Tibial nerve (tissue), 4 donors: Measurements from ENCODE around the gene BRI3BP. TPM values are rescaled to one million over a fixed set of nuclear protein-coding genes. Genes with fewer than 3 reads are reported as not detected.

Source experiments
- DNase-seq, 2 donors: peaks; one replicate each; pipeline ENCODE4 v3.0.0-alpha.2; 2019; ENCODE audit warnings: low spot score in 2 of 2
- H3K27ac ChIP-seq, 4 donors: fragments of 200-600 bp; sonication (generic) in 3 of 4; one replicate each; pipeline ENCODE4 v1.5.1; 2017 to 2019; ENCODE audit warnings: mild to moderate bottlenecking in 1 of 4
- H3K27me3 ChIP-seq, 2 donors: fragments of 200-600 bp; sonication (generic) in 1 of 2; one replicate each; pipeline versions ENCODE4 v1.5.1 to v1.6.0; 2017 to 2019
- H3K36me3 ChIP-seq, 3 donors: fragments of 200-600 bp; sonication (generic); one replicate each; pipeline ENCODE4 v1.5.1; 2018 to 2019
- H3K4me1 ChIP-seq, 4 donors: fragments of 200-600 bp; sonication (generic) in 3 of 4; one replicate each; pipeline ENCODE4 v1.5.1; 2017 to 2019
- H3K4me3 ChIP-seq, 4 donors: fragments of 200-600 bp; sonication (generic) in 3 of 4; one replicate each; pipeline ENCODE4 v1.5.1; 2017 to 2019; ENCODE audit warnings: mild to moderate bottlenecking in 1 of 4, moderate library complexity in 1 of 4
- H3K9me3 ChIP-seq, 4 donors: fragments of 200-600 bp; sonication (generic) in 3 of 4; one replicate each; pipeline ENCODE4 v1.5.1; 2017 to 2019
- CTCF ChIP-seq, 5 experiments: fragments of 200-600 bp in 3 of 5; fragments of 450-650 bp in 2 of 5; sonication (generic) in 3 of 5; IDR thresholded peaks; one replicate each; pipeline ENCODE4 v1.5.1; 2016 to 2019; ENCODE audit warnings: antibody characterized with exemption in 5 of 5, mild to moderate bottlenecking in 3 of 5, moderate library complexity in 2 of 5
- EP300 ChIP-seq, 2 donors: sonication (generic); formaldehyde crosslinking; IDR thresholded peaks; one replicate each; pipeline ENCODE4 v1.6.1; 2017; ENCODE audit warnings: antibody characterized with exemption in 2 of 2, mild to moderate bottlenecking in 1 of 2
- POLR2A ChIP-seq, 2 donors: fragments of 450-650 bp; IDR thresholded peaks; one replicate each; pipeline ENCODE4 v1.6.1; 2017; ENCODE audit warnings: antibody characterized with exemption in 2 of 2, mild to moderate bottlenecking in 2 of 2, moderate library complexity in 2 of 2
- WGBS, 2 donors: methylation state at CpG; one replicate each; pipeline ENCODE4 v1.1.5; 2018; 5-methylcytosine and 5-hydroxymethylcytosine counted together
- total RNA-seq, 4 donors: library from RNA; depleted of rRNA; stranded (reverse); fragments of >200 nt; gene quantifications; one replicate each; pipeline ENCODE4 v1.1.0, GENCODE V29; 2016

The BRI3BP gene
- total RNA-seq, 4 donors from 2014 or later = 3.9 to 5.7 (median 4.7) TPM

DNA sequence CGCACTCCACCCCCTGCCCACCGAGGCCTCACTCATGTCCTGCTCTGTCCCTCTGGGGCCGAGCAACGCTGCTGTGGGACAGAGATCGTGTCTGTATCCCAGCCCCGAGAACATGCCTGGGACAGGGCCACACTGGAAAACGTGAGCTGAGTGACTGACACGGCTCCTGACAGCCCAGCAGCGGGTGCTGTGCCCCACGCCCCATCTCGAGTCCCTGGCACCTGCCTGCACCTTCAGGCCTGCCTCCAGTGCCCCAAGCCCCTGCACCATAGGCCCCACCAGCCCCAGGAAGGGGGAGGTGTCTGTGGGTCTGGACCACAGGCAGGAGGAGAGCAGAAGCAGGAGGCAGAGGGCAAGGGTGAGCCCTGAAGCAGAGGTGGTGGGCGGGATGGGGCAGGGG is 44.4 kb upstream of the BRI3BP start:
- 88 to 89% methylated on average over 11 to 12 of the region's 12 CpGs for WGBS, 2 donors
- no peaks in the 10 kb centered on the region for H3K27me3 ChIP-seq
- no peak overlapping the region for H3K27ac ChIP-seq
- no peak for TF ChIP-seq EP300 (IDR thresholded peaks at IDR 0.05)
- no peak for TF ChIP-seq CTCF (IDR thresholded peaks at IDR 0.05)
- TF ChIP-seq POLR2A (IDR thresholded peaks at IDR 0.05) = no peak
- no peaks in the 10 kb centered on the region for H3K4me1 ChIP-seq
- DNase-seq = no peak
- no peaks in the 10 kb centered on the region for H3K9me3 ChIP-seq
- peaks cover 0 to 95% (median 14%) of the 10 kb centered on the region in 3 donors for H3K36me3 ChIP-seq
- no peak overlapping the region for H3K4me3 ChIP-seq

- Histone ChIP-seq H3K9me3 (no peaks in the 10 kb centered on the region), H3K27ac (no peak overlapping the region), H3K4me3 (no peak overlapping the region), H3K36me3 (peaks cover 0 to 98% (median 14%) of the 10 kb centered on the region in 3 donors), H3K4me1 (no peaks in the 10 kb centered on the region), H3K27me3 (no peaks in the 10 kb centered on the region)
- WGBS, 2 donors = 90 to 93% methylated on average over 33 to 41 of the region's 47 CpGs
- TF ChIP-seq CTCF (IDR thresholded peaks at IDR 0.05) = no peak
- no peak for TF ChIP-seq POLR2A (IDR thresholded peaks at IDR 0.05)
- no peak for TF ChIP-seq EP300 (IDR thresholded peaks at IDR 0.05)
- DNase-seq = no peak
Observed at GRCh38 chr12:124949779-124950728, 43.4 kb upstream of the BRI3BP start.

DNA sequence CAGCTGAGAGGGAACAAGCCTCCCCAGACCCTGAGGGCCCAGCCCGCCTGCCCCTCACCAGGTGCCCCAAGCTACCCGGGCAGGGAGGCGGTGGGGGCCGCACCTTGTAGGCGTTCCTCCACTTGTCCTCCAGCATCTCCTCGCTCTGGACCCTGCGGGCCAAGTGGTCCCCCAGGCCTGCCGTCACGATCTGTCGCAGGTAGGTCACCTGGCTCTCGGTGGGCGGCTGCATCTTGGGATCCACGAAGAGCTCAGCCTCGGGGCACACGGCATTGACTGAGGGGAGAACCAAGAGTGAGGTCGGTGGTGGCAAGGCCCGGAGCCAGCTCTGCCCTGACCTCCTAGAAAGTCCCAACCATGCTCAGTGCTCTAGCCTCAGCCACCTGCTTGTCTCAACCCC is 41.1 kb upstream of the BRI3BP start:
- 94% methylated on average over 12 to 17 of the region's 17 CpGs for WGBS, 2 donors
- Histone ChIP-seq H3K4me3 (no peak overlapping the region), H3K27ac (no peak overlapping the region), H3K9me3 (no peaks in the 10 kb centered on the region), H3K36me3 (peaks cover 0 to 100% (median 14%) of the 10 kb centered on the region in 3 donors), H3K4me1 (no peaks in the 10 kb centered on the region), H3K27me3 (no peaks in the 10 kb centered on the region)
- no peak for TF ChIP-seq POLR2A (IDR thresholded peaks at IDR 0.05)
- TF ChIP-seq EP300 (IDR thresholded peaks at IDR 0.05) = no peak
- TF ChIP-seq CTCF (IDR thresholded peaks at IDR 0.05) = no peak
- no peak for DNase-seq

DNA sequence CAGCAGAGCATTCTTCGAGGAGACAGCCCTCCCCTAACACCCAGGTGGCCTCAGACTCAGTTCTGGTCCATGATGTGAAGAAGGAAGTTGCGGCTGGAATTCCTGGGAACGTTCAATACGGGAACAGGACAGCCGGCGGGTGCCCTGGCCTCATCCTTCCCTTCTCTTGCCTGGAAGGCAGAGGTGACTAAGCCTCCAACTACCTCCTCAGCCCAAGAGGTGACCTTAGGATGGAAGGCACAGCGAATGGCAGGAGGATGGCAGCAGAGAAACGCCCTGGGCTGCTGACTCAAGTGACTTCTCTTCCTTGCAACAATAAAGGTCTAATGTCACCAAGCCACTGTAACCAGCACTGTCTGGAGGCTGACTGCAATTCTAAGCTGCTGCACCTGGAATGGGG is 40.6 kb upstream of the BRI3BP start:
- no peaks in the 10 kb centered on the region for H3K4me1 ChIP-seq
- peaks cover 0 to 100% (median 14%) of the 10 kb centered on the region in 3 donors for H3K36me3 ChIP-seq
- no peaks in the 10 kb centered on the region for H3K9me3 ChIP-seq
- H3K27ac ChIP-seq = no peak overlapping the region
- no peak for DNase-seq
- no peaks in the 10 kb centered on the region for H3K27me3 ChIP-seq
- TF ChIP-seq EP300 (IDR thresholded peaks at IDR 0.05) (no peak), POLR2A (IDR thresholded peaks at IDR 0.05) (no peak), CTCF (IDR thresholded peaks at IDR 0.05) (no peak)
- 60 to 70% methylated on average over 8 of the region's 8 CpGs for WGBS, 2 donors
- H3K4me3 ChIP-seq = no peak overlapping the region

DNA sequence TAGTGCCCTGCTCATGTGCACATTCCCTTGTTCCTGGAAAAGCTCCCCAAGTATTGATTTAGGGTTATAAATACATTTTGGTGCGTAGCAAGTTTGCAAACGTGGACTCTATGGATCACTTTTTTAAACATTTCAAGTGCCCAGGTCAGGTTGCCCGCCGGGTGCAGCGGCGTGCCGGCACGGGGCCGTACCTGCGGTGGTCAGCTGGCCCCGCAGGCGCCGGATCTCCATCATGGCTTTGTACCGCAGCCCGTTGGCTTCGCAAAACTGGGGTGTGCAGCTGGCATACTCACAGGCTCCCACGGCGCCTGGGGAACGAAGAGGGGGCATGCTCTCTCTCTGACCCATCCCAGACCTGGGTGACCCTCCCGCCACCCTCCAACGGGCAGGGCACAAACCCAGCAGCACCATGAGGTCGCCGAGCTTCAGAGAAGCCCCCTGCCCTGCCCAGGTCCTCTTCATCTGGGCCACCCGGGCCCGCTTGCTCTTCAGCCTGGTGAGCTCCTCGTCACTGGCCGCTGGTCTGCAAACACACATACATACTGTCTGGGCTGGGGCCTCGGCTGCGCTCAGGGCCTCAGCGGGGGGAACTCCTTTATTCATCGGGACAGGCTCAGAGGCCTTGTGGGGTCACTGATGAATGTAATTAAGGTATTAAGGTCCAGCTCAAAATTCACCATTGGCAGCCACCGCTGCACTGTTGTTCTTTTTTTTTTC is 39.6 kb upstream of the BRI3BP start:
- Histone ChIP-seq H3K36me3 (peaks cover 0 to 100% (median 14%) of the 10 kb centered on the region in 3 donors), H3K27me3 (no peaks in the 10 kb centered on the region), H3K9me3 (no peaks in the 10 kb centered on the region), H3K27ac (no peak overlapping the region), H3K4me3 (no peak overlapping the region), H3K4me1 (no peaks in the 10 kb centered on the region)
- TF ChIP-seq POLR2A (IDR thresholded peaks at IDR 0.05) (no peak), EP300 (IDR thresholded peaks at IDR 0.05) (no peak), CTCF (IDR thresholded peaks at IDR 0.05) (no peak)
- no peak for DNase-seq
- WGBS, 2 donors = 91 to 92% methylated on average over 22 to 32 of the region's 32 CpGs
